Effector CD4-positive, alpha-beta T cell (primary cell): Measurements from ENCODE around the gene NCOA5.

Source experiments
- DNase-seq: peaks from one replicate; pipeline ENCODE4 v3.0.0-alpha.2; 2020

The NCOA5 gene

GRCh38 chr20:46034039-46034438 lies 55.7 kb downstream of the NCOA5 start:
- DNase-seq = no peak

DNA sequence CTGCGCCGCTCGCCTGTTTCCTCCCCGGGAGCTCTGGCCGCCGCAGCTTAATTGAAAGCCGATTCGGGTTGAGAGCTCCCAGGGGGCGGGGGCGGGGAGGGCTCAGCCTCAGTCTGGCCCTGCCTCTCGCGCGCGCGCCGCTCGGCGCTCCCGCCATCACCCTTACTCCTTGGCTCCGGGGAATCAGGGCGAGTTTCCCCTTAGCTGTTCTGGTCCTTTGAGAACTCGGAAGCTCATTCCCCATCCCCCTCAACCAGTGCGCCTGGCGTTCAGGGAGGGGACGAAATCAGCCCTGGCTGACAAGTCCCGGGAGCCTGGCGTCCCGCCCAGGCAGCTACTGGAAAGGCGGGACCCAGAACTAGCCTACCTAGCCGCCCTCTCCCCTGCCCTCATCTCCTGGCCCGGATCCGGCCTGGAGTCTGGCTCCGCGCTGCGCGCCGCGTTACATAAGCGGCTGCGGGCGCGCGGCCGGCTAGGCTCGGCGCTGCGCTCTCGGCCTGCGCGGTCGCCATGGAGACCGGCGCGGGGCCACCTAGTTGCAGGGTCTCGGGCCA lies 58.0 kb downstream of the NCOA5 start:
- DNase-seq = no peak

DNA sequence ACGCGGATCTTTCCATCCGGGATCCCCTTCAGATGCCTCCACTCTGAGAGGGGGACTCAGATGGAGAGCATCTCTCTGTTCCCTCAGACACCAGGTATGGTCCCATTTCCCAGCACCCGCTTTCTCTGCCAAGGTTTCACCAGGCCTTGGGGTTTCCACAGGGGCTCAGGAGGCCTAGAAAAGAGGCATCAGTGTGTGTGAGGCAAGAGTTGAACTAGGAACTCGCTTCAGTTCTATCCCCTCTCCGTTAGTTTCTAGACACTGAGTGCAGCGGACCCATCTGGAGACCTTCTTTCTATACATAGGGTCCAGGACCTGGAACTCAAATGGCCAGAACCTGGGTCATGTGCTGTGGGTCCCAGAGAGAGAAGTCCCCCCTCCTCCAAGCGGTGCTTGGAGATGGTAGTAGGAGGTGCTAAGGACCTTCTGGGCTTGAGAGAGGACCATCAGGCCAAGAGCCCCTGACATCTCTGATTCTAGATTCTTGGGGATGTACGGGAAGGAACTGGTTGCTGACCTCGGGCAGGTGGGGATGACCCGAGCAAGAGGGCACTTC lies 58.7 kb downstream of the NCOA5 start:
- no peak for DNase-seq

DNA sequence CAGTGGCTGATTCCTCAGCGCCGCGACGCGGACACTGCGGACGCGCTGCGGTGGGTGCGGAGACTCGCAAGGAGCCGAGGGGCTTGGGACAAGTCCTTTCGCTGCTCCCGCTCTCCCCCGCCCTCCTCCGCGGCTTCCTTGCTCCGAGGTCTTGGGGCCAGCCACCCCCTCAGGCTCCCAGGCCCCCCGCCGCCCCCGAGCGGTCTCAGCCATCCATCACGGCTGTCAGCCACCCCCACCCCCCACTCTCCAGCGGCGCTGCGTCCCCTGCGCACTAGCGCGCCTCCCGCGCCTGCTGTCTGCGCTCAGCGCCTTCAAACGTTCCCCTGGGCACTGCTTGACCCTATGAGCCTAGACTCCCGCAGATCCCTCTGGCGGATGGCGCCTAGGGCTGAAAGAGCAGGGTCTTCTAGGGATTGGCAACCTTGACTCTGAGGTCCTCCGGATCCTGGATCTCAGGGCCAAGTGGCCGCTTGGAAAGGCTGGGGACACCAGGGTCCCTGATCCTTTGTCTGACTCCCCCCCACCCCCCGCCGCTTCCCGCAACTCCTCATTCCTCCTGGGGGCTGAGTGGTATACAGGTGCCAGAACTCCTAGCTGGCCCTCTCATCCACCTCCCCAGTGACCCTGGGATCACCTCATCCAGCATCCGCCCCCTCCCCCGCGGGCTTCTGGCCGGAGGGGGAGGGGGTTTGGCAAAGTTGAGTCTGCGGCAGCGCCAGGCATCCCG lies 59.3 kb downstream of the NCOA5 start:
- DNase-seq = no peak

DNA sequence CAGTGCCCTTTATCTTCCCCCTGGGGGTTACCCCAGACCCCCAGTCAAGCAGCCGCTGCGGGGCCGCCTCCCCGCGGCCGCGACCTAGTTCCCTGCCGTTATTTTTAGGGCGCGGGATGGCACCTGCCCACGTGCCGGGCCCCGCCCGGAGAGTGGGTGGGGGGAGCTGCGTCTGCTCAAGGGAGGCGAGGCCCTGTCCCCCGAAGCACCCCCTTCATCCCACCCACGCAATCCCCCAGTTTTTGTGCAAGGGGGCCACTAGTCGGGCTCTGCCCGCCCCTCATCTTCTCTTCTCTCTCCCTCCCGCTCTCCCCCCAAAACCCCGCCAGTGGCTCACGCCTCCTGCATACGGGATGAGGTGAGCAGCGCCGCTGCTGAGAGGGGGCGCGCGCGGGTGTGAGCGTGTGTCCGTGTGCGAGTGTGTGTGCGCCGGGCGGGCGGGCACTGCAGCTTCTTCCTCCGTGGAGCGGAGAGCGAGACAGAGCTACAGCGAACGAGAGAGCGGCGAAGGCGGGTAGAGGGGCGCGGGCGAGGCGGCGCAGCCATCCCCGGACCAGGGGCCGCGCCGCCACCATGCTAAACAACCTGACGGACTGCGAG lies 60.9 kb downstream of the NCOA5 start, which contains the start of gene SLC12A5:
TSS of gene SLC12A5 (plus strand) at position 444 of the 600 bp plus-strand sequence. CDS start at position 574, 130 bp downstream.
- DNase-seq = no peak

- no peak for DNase-seq
These were observed 61.7 kb downstream of the NCOA5 start for GRCh38 chr20:46028110-46028509.

DNA sequence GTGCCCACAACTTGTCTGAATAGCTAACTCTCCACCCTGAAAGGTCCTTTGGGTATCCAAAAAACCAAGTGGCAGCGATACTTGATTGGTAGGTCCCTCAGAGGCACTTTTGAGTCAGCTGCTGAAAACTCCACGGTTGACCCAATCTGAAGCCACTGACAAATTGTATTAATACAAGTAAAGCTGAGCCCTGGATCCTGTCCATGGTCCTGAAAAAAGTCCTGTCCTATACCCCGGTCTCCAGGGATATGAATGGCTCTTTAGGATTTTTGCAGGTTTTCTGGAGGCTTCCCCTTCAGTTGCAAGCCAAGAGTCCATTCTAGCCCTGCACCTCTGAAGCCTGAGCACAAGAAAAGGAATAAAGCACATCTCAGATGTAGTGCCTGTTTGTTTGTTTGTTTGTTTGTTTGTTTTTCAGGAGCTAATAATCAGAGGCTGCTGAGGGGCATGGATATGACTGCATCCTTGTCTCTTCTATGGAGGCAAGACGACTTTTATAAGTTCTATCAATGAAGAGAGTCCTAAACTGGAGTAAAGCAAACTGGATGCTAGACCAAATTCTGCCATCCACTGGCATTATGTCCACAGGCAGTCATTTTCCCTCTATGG lies 62.4 kb downstream of the NCOA5 start:
- peak; percentile 31 for DNase-seq

- no peak for DNase-seq
These were observed 64.4 kb downstream of the NCOA5 start for GRCh38 chr20:46025376-46025783.

- no peak for DNase-seq
These were observed 65.8 kb downstream of the NCOA5 start for GRCh38 chr20:46023999-46024398.

DNA sequence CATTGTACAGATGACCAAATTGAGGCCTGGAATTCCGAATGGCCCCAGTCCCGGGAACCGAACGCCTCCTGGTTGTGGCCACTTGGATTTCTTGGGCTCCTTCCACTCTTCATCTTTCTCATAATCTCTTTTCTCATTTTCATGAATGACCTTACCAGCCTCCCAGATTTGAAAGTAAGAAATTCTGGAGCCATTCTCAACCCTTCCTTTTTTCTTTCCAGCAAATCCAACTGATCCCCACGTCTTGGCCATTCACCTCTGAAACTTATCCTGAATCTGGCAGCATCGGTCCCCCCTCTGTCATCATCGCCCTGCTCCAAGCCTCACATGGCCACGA lies 66.6 kb downstream of the NCOA5 start:
- DNase-seq = no peak

DNA sequence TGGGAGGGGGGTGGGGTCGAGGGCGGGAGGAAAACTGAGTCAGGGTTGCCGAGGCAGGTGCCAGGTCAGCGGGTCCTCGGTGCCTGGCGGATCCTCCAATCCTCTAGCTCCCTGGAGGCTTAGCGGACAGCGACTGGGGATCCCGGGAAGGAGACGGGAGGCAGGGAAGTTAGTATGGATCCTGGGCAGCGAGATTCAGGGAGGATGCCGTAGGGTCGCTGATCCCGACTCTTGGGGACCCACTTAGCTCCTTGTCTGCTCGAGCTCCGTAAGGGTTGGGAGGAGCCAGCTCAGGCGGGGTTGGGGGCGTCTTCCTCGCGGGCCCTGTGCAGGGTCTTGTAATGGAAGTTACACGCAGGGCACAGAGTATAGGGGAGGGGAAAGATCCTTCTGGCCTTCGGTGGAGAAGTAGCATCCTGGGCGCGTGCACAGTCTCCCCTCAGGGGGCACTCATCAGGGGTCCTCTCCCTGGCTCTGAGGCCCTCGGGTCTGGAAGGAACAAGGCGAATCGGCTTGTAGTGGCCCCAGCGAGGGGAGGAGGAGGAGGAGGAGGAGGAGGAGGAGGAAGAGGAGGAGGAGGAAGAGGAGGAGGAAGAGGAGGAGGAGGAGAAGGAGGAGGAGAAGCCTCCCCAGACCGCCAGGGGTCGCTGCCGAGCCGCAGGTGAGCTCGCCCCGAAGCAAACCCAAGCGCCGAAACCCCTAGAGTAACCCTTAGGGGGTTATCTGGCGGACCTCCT lies 67.2 kb downstream of the NCOA5 start:
- DNase-seq = peak; percentile 72

DNA sequence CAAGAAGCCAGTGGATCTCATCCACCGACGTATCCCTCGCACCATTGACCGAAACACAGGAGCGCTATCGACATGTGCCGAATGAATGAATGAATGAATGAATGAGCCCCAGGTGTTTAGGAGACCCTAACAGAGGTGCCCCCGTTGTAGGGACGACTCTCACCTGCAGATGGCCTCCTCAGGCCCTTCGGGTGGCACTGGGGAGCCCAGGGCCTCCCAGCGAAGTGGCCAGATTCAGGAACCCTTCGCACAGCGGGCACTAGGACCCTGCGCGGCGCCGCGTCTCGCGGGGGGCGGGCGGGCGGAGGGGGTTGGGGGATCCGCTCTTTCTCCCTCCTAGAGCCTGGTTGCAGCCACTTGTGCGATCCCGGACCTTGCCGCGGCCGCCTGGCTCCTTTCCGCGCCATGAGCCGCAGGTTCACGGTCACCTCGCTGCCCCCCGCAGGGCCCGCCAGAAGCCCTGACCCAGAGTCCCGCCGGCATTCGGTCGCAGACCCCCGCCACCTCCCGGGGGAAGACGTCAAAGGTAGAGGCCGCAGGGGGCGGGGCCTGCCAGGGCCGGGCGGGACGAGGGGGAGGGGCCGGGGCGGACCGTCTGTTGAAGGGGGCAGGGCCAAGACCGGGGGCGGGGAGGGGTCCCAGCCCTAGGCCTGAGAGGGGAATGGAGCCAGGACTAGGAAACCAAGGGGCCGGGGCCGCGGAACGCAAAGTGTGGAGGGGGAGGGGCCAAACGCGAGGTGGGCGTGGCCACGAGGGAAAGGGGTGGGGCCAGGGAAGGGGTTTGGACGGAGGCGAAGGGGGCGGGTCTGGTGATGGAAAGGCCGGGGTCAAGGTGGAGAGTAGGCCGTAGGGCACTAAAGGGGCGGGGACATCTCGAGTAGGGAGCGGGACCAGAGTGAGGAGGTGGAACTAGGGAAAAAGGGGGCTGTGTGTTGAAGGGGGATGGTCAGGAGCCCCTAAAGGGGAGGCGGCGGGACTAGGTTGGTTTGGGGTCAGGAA lies 68.1 kb downstream of the NCOA5 start:
- DNase-seq = peak; percentile 28

- DNase-seq = no peak
These were observed 69.2 kb downstream of the NCOA5 start for GRCh38 chr20:46020555-46020954.

- DNase-seq = no peak
These were observed 71.2 kb downstream of the NCOA5 start for GRCh38 chr20:46018611-46019010.

DNA sequence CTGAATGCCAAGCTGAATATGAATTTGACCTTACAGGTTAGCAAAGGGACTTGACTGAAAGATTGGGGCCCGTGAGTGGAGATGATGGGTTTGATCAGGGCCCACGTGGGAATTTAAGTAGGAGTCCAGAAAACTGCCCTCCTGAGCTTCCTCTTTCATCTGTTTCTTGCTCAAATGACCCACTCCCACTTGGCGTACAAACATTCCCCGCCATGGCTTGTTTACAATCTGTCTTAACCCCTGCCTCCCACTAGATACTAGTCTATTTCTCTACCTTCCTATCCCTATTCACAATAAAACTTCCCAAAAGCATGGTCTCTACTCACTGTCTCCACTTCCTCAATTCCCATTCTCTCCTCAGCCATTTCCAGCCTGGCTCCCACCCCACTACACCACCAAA lies 71.7 kb downstream of the NCOA5 start:
- DNase-seq = no peak

- no peak for DNase-seq
These were observed 72.5 kb downstream of the NCOA5 start for GRCh38 chr20:46017272-46017671.

DNA sequence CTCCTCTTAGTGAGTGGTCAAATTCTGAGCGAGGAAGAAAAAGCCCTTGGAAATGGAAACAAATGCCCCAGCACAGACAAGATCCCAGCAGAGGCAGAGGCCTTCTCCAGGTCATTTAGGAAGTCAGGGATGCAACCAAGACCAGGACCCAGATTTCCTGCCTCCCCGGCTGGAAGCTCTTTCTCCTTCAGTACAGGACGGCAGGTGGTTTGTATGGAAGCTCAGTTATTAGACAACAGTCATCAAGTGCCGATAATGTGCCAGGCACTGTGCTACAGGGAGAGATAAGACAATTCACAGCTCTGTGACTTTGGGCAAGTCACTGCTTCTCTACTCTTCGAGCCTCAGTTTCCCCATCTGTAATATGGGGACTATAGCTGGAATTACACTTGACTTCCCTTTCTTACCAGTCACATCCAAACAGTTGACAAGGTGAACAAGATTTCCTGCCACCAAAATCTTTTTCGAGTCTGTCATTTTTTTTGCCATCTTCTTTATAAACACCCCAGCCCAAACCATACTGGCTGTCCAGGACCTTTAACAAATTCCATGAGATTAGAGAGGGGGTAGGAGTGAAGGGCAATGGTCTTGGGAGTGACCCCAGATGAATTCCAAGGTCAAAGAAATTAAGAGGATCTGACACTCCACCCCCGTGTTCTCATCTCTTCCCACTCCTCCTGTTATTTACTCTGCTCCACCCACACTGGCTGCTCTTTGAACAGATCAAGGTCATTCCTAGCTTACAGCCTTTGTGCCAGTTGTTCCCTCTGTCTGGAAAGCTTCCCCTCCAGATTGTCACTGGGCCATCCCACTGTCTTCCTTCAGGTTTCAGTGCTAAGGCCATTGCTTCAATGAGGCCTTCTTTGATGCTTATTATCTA lies 75.0 kb downstream of the NCOA5 start:
- no peak for DNase-seq

GRCh38 chr20:46013829-46014516 lies 75.8 kb downstream of the NCOA5 start:
- peak; percentile 64 for DNase-seq

GRCh38 chr20:46013322-46013828 lies 76.4 kb downstream of the NCOA5 start:
- no peak for DNase-seq

- DNase-seq = no peak
These were observed 76.8 kb downstream of the NCOA5 start for GRCh38 chr20:46012921-46013320.
